OCI-LY3 (cell line): ENCODE results near the gene PANK4.

Source experiments
- EZH2phosphoT487 ChIP-seq: fragments of 200-600 bp; shearing (Covaris generic); IDR thresholded peaks from 2 replicates; pipeline ENCODE4 v1.6.1; 2018; ENCODE audit warnings: antibody characterized with exemption, mixed run types, low read depth
- TF ChIP-seq, protein P1 (sequence below): fragments of 200-600, 300-600 bp; sonication (generic); IDR thresholded peaks from 2 replicates; pipeline ENCODE4 v1.5.1; 2014; ENCODE audit warnings: antibody characterized with exemption, low read length, low read depth

DNA sequence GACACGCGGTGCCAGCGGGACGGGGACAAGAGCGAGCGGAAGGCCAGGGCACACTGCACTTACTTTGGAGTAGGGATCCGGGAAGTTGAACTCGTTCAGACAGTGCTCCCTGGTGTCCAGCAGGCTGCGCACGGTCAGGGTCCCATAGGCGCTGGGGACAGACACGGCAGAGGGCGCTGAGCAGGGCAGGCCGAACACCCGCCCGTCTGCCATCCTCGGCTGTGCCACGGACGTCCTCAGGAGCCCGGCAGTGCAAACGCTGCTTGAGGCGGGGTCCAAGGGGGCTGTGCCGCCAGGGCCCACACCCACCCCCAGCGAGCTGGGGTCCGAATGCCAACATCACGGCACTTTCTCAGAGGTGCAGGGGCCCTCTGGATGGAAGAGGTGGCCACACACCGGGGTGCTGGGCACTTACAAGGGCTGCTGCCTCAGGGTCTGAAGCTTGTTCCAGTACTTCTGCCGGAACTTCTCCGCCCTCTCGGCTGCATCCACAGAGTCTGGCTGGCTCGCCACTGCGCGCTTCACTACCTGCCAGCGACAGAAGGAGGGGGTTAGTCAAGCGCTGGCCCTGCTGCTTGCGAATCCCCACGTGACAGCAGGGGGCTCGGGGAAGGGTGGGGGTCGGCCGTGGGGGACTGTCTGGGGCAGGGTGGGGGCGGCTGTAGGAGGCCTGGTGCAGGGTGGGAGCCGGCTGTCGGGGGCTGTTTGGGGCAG, 12.3 kb downstream of the PANK4 start:
- TF ChIP-seq, protein P1, sequence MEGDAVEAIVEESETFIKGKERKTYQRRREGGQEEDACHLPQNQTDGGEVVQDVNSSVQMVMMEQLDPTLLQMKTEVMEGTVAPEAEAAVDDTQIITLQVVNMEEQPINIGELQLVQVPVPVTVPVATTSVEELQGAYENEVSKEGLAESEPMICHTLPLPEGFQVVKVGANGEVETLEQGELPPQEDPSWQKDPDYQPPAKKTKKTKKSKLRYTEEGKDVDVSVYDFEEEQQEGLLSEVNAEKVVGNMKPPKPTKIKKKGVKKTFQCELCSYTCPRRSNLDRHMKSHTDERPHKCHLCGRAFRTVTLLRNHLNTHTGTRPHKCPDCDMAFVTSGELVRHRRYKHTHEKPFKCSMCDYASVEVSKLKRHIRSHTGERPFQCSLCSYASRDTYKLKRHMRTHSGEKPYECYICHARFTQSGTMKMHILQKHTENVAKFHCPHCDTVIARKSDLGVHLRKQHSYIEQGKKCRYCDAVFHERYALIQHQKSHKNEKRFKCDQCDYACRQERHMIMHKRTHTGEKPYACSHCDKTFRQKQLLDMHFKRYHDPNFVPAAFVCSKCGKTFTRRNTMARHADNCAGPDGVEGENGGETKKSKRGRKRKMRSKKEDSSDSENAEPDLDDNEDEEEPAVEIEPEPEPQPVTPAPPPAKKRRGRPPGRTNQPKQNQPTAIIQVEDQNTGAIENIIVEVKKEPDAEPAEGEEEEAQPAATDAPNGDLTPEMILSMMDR = no peak
- TF ChIP-seq EZH2phosphoT487 = no peak
